Measurements from ENCODE around the gene RIMBP2.

Gene RIMBP2

DNA sequence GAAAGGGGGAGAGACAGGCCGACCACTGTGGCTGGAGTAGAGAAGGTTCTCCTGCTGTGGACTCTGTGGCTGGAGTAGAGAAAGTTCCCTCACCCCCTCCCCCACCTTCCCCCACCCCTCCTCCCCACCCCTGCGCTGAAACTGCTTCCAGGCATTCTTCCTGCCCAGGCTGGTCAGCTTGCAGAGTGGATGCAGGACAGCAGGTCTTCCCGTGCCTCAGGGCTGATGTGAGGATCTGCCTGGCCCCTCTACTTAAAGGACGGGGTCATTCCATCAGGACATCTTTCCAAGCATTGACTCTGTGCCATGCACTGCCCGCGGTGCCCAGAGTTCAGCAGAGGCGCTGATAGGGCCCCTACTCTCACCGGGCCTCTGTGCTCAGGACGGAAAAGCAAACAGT lies 13.2 kb upstream of the RIMBP2 start:
- DNase-seq (ENCODE audit: insufficient read length) = no peak
- no peak for TF ChIP-seq POLR2AphosphoS5 (IDR thresholded peaks at IDR 0.05; ENCODE audit: low read depth, low read length)
- no peak for TF ChIP-seq TAF1 (IDR thresholded peaks at IDR 0.05; ENCODE audit: borderline replicate concordance, low read depth, low read length)
- TF ChIP-seq POLR2A (IDR thresholded peaks at IDR 0.05; ENCODE audit: low read depth, low read length) = no peak
- no peak for FAIRE-seq

DNA sequence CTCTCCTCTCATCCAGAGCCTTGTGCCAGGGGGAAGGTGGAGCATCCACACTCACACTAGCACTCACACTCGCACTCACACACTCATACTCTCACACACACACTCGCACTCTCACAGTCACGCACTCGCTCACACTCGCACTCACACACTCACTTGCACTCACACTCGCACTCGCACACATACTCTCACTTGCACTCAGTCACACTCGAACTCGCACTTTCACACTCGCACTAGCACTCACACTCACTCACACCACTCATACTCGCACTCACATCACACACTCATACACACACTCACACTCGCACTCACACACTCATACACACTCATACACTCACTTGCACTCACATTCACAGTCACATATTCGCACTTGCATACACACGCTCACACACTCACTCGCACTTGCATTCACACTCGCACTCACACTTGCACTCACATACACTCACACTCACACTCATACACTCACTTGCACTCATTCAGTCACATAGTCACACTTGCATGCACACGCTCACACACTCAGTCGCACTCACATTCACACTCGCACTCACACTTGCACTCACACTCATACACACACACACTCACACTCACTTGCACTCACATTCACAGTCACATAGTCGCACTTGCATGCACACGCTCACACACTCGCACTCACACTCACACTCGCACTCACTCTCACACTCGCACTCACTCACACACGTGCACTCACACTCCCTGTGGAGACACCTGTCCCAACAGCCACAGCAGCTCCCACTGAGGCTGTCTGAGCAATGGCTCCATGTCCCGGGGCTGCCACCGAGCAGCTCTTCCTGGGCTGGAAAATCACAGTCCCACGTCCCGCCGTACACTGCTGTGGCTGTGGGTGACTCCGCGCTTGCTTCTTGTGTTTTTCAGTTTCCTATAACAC lies 12.3 kb upstream of the RIMBP2 start:
- DNase-seq (ENCODE audit: insufficient read length) = no peak
- TF ChIP-seq TAF1 (IDR thresholded peaks at IDR 0.05; ENCODE audit: borderline replicate concordance, low read depth, low read length) = no peak
- TF ChIP-seq POLR2AphosphoS5 (IDR thresholded peaks at IDR 0.05; ENCODE audit: low read depth, low read length) = no peak
- TF ChIP-seq POLR2A (IDR thresholded peaks at IDR 0.05; ENCODE audit: low read depth, low read length) = no peak
- FAIRE-seq = no peak

DNA sequence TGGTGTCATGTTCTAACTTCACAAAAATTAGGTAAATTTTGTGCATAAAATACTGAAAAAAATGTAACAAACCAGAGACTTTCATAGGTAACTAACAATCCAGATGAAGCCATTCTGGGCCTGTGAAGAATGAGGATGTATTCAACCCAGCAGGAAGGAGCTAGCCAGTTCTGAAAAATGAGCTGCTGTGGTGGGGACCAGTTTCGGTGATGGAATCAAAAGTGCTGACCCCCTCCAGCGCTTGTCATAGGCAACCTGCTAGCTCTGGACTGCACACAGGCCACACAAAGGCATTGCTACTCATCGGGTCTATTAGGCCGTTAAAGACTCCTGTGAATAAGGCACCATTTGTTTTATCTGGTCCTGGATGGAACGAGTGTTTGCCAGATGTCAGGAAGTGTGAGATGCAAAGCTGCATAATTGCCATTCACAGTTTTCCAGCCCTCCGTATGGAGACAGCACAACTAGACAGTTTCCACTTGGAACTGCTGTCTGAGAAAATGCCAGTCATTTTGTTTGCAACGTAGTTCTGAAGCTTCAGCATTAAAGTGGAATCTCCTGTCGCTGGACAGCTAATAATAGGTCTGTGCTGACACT lies 3.3 kb upstream of the RIMBP2 start:
- FAIRE-seq (no peak), DNase-seq (ENCODE audit: insufficient read length) (no peak)
- no peak for TF ChIP-seq POLR2AphosphoS5 (IDR thresholded peaks at IDR 0.05; ENCODE audit: low read depth, low read length)
- TF ChIP-seq TAF1 (IDR thresholded peaks at IDR 0.05; ENCODE audit: borderline replicate concordance, low read depth, low read length) = no peak
- TF ChIP-seq POLR2A (IDR thresholded peaks at IDR 0.05; ENCODE audit: low read depth, low read length) = no peak

DNA sequence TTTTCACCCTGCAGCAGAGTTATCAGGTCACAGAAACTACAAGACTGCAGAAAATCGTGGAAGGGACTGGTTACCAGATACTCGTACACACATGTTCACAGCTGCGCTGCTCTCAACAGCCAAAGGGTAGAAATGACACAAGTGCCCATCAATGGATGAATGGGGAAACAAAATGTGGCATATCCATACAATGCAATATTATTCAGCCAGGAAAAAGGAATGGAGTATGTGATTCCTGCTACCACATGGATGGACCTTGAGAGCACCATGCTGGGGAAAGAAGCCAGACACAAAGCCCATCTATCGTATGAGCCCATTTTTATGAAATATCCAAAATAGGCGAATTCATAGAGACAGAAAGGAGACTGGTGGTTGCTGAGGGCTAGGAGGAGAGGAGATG lies 1.7 kb upstream of the RIMBP2 start:
- DNase-seq (ENCODE audit: insufficient read length) (no peak), FAIRE-seq (no peak)
- no peak for TF ChIP-seq TAF1 (IDR thresholded peaks at IDR 0.05; ENCODE audit: borderline replicate concordance, low read depth, low read length)
- no peak for TF ChIP-seq POLR2AphosphoS5 (IDR thresholded peaks at IDR 0.05; ENCODE audit: low read depth, low read length)
- TF ChIP-seq POLR2A (IDR thresholded peaks at IDR 0.05; ENCODE audit: low read depth, low read length) = no peak

DNA sequence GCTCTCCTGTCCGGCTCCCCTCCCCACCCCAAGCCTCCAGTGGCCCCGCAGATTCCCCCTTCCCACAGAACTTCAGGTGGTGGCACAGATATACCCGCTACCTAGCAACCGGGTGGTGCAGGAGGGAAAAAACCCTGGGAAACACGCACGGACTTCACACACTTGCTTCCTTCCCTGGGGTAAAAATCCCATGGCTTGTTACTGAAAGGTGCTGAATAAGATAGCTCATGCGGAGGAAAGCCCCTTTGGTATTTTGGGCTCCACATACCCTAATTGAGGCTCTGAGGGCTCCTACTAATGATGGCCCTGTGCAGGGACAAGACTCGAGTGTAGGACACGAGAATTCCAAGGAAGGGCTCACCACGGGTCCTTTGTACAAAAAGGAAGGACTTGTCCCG lies 869 bp upstream of the RIMBP2 start:
- TF ChIP-seq POLR2A (IDR thresholded peaks at IDR 0.05; ENCODE audit: low read depth, low read length) (no peak), TAF1 (IDR thresholded peaks at IDR 0.05; ENCODE audit: borderline replicate concordance, low read depth, low read length) (no peak), POLR2AphosphoS5 (IDR thresholded peaks at IDR 0.05; ENCODE audit: low read depth, low read length) (no peak)
- FAIRE-seq (no peak), DNase-seq (ENCODE audit: insufficient read length) (no peak)

DNA sequence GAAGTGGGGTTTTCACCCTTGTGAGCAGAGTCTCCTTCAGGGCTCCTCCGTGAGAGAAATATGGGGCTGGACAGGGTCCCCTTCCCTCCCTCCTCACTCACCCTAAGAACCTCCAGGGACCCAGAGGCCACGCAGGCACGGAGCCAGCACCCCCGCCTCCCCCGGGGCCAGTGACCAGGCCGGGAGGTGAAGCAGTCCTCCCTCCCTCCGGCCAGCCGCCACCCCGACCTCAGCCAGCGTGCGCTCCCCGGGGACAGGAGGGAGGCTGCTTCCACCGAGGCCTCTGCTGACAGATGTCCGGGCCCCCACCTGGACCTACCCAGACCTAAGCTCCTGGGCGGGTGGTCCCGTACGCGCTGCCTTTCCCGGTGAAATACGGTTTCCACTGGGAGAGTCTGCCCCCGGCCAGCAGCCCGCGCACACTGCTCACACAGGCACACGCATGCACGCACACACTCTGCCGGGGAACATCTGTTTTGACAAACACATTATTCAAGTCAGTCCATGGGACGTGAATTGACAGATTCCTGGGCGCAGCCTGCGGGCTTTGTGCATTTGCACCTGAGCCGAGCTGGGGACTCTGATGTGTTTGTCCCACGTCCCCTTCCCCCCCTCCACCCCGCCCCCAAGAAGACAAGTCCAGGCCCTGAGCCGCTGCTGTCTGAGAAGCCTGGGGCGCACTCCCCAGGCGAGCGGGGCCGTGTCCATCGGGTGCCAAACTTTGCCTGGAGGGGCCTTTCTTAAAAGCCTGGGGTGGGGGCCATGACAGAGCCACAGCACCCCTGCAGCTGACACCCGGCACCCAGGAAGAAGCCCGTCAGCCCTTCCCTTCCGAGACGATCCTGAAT lies 725 bp downstream of the RIMBP2 start:
- TF ChIP-seq POLR2AphosphoS5 (IDR thresholded peaks at IDR 0.05; ENCODE audit: low read depth, low read length) (no peak), TAF1 (IDR thresholded peaks at IDR 0.05; ENCODE audit: borderline replicate concordance, low read depth, low read length) (no peak), POLR2A (IDR thresholded peaks at IDR 0.05; ENCODE audit: low read depth, low read length) (no peak)
- FAIRE-seq (no peak), DNase-seq (ENCODE audit: insufficient read length) (no peak)

DNA sequence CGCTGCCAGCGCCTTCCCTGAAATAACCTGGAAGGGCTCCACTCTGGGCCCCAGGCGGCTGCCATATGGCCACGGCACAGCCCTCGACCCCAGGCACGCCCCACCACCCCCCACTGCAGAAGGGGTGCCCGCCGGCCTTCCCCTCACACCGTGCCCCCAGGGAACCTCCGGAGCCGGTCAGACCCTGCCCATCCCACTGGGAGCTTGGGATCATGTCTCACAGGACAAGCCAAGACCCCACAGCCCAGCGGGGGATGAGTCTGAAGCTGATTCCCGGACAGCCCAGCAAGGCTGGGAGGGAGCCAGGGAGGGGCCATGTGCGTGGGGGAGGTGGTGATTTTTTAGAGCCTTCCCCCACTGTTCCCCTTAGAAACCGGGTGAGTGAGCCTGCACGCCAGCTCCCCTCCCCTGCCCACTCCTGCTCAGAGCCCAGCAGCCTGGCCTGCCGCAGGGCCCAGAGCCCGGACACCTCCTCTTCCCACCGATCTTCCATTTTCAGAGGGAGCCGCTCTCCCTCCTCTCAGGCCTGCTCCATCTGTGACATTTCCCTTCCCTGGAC lies 1.4 kb downstream of the RIMBP2 start:
- DNase-seq (ENCODE audit: insufficient read length) = no peak
- FAIRE-seq = no peak

DNA sequence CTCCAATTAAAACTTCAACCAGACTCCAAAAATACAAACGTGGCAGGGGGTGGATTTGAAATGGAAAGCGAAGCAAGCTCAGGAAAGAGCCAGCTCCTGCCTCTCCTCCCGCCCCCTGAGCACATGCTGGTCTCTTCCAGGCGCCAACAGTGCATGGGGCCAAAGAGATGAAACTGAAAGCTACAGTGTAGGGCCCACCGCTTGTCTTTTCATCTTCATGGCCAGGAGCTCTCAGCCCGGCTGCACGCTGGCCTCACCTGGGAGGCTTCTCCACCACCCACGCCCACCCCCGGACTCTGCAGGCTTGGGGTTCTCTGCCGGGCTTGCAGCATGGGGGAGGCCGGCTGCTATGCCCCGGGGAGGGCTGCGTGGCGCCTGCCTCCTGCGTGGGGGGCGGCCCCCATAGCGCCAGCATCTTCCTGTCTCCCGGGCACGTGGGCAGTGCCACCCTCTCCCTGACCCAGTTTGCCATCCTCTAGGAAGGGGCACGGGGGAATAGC lies 2.0 kb downstream of the RIMBP2 start:
- no peak for DNase-seq (ENCODE audit: insufficient read length)
- TF ChIP-seq POLR2AphosphoS5 (IDR thresholded peaks at IDR 0.05; ENCODE audit: low read depth, low read length) = no peak
- no peak for TF ChIP-seq POLR2A (IDR thresholded peaks at IDR 0.05; ENCODE audit: low read depth, low read length)
- no peak for TF ChIP-seq TAF1 (IDR thresholded peaks at IDR 0.05; ENCODE audit: borderline replicate concordance, low read depth, low read length)
- FAIRE-seq = no peak

More for the DNA sequence above, 1.4 kb downstream of the RIMBP2 start:
- no peak for TF ChIP-seq POLR2A (IDR thresholded peaks at IDR 0.05; ENCODE audit: low read depth, low read length)
- TF ChIP-seq TAF1 (IDR thresholded peaks at IDR 0.05; ENCODE audit: borderline replicate concordance, low read depth, low read length) = no peak
- TF ChIP-seq POLR2AphosphoS5 (IDR thresholded peaks at IDR 0.05; ENCODE audit: low read depth, low read length) = no peak

DNA sequence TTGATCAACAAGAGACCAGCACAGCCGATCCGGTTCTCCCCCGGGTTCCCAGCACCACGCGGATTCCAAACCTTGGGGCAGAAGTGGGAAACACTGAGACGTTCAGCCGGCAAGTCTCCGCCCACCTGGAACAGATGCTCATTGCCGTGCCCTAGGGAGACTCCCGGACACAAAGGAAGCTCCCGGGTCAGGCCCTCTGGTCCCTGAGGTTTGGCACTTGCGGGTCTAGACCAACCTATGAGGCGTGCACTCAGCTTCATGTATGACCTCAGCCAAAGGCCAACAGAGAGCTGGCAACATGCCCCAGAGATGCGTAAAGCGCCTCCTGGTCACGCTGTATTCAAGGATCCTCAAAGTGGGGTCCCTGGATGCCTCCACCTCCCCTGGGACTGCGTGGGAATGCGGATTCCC lies 2.5 kb downstream of the RIMBP2 start:
- DNase-seq (ENCODE audit: insufficient read length) (no peak), FAIRE-seq (no peak)
- TF ChIP-seq TAF1 (IDR thresholded peaks at IDR 0.05; ENCODE audit: borderline replicate concordance, low read depth, low read length) (no peak), POLR2AphosphoS5 (IDR thresholded peaks at IDR 0.05; ENCODE audit: low read depth, low read length) (no peak), POLR2A (IDR thresholded peaks at IDR 0.05; ENCODE audit: low read depth, low read length) (no peak)

DNA sequence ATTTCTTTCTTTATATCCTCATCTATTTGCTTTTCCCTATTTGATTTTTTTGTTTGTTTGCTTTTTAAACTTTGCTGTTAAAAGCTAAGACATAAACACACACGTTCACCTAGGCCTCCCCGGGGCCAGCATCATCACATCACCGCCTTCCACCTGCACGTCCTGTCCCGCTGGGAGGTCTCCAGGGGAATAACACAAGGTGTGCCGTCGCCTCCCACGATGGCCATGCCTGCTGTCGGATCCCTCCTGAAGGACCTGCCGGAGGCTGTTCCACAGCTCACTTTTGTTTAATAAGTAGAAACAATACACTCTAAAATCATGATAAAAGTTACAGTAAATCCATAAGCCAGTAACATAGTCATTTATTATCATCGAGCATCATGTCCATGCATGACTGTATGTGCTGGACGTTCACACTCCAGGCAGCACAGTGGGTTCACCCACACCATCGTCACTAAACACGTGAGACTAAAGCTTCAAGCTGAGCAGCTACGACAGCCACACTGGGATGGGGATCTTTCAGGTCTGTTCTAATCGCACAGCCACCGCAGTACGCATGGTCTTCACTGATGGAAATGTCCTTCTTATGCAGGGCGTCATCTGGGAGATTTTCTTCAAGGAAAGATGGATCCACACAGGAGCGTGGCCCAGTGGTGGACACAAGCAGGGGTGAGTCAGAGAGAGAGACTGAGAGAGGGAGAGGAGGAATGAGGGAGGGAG lies 3.6 kb downstream of the RIMBP2 start:
- DNase-seq (ENCODE audit: insufficient read length) = no peak
- no peak for FAIRE-seq
- TF ChIP-seq POLR2AphosphoS5 (IDR thresholded peaks at IDR 0.05; ENCODE audit: low read depth, low read length) (no peak), TAF1 (IDR thresholded peaks at IDR 0.05; ENCODE audit: borderline replicate concordance, low read depth, low read length) (no peak), POLR2A (IDR thresholded peaks at IDR 0.05; ENCODE audit: low read depth, low read length) (no peak)

All from GM12892 (cell line).